HepG2 (cell line): ENCODE data around the gene INAFM2. TPM values are rescaled to one million over a fixed set of nuclear protein-coding genes. Genes with fewer than 3 reads are reported as not detected.

Source experiments
- polyA plus RNA-seq, 8 experiments: library from polyadenylated mRNA; depleted of rRNA in 3 of 8; stranded (reverse) in 7 of 8; unstranded in 1 of 8; fragments of >200 nt; fragmentation: Illumina TruSeq in 4 of 8; extraction: Trizol in 4 of 8; gene quantifications; 2 replicates each; pipeline versions ENCODE4 v1.2.1 to v1.2.3, GENCODE V29; 2011 to 2016; ENCODE audit warnings: low read depth in 4 of 8, missing spikeins in 1 of 8, mixed read lengths in 1 of 8; ENCODE audit not compliant: insufficient read depth in 1 of 8
- total RNA-seq, 5 experiments: library from RNA; depleted of rRNA; stranded (reverse); fragments of >200 nt; fragmentation: Illumina TruSeq; extraction: Trizol; gene quantifications; 2 replicates each; pipeline ENCODE4 v1.2.3, GENCODE V29; 2016; ENCODE audit warnings: low read depth in 1 of 5
- TF ChIP-seq, protein P1 (sequence below): sonication (generic); formaldehyde crosslinking; IDR thresholded peaks from 2 replicates; pipeline ENCODE4 v1.5.0; 2020; ENCODE audit warnings: mild to moderate bottlenecking, missing genetic modification reagents, borderline replicate concordance

Gene INAFM2
- total and polyA plus RNA-seq, 2 of the 13 experiments (the other 11 are each of a cell fraction or from before 2014, with no cell fraction given) = 5.5 to 6.5 TPM

DNA sequence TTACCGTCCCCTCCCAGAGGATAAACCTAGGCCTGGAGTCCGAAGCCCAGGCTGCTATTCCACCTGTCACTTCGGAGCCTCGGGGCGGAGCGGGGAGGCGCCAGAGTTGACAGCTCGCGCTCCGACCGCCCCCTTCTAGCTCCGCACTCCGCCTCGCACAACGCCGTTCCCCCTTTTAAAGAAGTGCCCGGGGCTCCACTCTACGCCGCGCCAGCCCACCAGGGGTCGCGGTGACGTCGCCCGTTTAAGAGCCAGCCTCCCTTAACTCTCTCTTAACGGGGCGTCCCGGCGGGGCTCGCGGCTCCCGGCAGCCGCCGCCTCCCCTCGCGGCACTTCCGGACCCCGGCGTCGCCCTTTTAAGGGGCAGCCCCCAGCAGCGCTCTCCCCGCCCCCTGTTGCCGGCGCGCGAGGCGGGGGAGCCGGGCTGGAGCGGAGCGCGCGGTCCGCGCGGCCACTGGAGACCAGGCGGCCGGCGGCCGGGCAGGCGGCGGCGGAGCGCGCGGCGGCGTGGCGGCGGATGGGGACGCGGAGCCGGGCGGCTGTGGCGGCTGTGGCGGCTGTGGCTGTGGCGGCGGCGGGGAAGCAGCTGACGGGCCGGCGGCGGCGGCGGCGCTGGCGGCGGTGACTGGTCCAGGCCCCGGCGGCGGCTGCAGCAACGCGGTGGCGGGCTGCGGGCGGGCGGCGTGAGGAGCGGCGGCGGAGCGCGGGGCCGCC is at the start of gene INAFM2 (continued):
- TF ChIP-seq, protein P1, sequence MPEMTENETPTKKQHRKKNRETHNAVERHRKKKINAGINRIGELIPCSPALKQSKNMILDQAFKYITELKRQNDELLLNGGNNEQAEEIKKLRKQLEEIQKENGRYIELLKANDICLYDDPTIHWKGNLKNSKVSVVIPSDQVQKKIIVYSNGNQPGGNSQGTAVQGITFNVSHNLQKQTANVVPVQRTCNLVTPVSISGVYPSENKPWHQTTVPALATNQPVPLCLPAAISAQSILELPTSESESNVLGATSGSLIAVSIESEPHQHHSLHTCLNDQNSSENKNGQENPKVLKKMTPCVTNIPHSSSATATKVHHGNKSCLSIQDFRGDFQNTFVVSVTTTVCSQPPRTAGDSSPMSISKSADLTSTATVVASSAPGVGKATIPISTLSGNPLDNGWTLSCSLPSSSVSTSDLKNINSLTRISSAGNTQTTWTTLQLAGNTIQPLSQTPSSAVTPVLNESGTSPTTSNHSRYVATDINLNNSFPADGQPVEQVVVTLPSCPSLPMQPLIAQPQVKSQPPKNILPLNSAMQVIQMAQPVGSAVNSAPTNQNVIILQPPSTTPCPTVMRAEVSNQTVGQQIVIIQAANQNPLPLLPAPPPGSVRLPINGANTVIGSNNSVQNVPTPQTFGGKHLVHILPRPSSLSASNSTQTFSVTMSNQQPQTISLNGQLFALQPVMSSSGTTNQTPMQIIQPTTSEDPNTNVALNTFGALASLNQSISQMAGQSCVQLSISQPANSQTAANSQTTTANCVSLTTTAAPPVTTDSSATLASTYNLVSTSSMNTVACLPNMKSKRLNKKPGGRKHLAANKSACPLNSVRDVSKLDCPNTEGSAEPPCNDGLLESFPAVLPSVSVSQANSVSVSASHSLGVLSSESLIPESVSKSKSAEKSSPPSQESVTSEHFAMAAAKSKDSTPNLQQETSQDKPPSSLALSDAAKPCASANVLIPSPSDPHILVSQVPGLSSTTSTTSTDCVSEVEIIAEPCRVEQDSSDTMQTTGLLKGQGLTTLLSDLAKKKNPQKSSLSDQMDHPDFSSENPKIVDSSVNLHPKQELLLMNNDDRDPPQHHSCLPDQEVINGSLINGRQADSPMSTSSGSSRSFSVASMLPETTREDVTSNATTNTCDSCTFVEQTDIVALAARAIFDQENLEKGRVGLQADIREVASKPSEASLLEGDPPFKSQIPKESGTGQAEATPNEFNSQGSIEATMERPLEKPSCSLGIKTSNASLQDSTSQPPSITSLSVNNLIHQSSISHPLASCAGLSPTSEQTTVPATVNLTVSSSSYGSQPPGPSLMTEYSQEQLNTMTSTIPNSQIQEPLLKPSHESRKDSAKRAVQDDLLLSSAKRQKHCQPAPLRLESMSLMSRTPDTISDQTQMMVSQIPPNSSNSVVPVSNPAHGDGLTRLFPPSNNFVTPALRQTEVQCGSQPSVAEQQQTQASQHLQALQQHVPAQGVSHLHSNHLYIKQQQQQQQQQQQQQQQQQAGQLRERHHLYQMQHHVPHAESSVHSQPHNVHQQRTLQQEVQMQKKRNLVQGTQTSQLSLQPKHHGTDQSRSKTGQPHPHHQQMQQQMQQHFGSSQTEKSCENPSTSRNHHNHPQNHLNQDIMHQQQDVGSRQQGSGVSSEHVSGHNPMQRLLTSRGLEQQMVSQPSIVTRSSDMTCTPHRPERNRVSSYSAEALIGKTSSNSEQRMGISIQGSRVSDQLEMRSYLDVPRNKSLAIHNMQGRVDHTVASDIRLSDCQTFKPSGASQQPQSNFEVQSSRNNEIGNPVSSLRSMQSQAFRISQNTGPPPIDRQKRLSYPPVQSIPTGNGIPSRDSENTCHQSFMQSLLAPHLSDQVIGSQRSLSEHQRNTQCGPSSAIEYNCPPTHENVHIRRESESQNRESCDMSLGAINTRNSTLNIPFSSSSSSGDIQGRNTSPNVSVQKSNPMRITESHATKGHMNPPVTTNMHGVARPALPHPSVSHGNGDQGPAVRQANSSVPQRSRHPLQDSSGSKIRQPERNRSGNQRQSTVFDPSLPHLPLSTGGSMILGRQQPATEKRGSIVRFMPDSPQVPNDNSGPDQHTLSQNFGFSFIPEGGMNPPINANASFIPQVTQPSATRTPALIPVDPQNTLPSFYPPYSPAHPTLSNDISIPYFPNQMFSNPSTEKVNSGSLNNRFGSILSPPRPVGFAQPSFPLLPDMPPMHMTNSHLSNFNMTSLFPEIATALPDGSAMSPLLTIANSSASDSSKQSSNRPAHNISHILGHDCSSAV = no peak
- TF ChIP-seq, all 625 proteins: peak for 168
